ENCODE data around the gene AKAP13.

DNA sequence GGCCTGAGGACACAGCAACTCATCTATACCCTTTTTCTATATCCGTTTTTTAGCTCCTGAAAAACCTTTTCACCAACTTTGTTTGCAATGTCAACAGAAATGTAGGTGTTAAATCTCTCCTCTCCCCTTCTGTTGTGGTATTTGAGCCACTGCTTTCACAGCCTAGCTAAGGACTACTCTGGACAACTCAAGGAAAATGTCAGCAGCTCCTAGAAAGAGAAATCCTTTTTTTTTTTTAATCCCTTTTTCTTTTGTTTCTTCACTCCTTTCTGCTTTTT is 237.8 kb downstream of the AKAP13 start:
- no peak for TF ChIP-seq CTCF (IDR thresholded peaks at IDR 0.05)
- TF ChIP-seq, protein P1, sequence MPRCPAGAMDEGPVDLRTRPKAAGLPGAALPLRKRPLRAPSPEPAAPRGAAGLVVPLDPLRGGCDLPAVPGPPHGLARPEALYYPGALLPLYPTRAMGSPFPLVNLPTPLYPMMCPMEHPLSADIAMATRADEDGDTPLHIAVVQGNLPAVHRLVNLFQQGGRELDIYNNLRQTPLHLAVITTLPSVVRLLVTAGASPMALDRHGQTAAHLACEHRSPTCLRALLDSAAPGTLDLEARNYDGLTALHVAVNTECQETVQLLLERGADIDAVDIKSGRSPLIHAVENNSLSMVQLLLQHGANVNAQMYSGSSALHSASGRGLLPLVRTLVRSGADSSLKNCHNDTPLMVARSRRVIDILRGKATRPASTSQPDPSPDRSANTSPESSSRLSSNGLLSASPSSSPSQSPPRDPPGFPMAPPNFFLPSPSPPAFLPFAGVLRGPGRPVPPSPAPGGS (IDR thresholded peaks at IDR 0.05) = no peak
- TF ChIP-seq SMC3 (IDR thresholded peaks at IDR 0.05) = no peak
- TF ChIP-seq MAX (IDR thresholded peaks at IDR 0.05) = no peak
- TF ChIP-seq EP300 (IDR thresholded peaks at IDR 0.05) = no peak
- no peak for TF ChIP-seq NPAS2 (CRISPR knock-in tag; IDR thresholded peaks at IDR 0.05; ENCODE audit: borderline replicate concordance)
